HPDE6-E6E7 (cell line): Measurements from ENCODE around the gene GTF2H4.

Experiments used
- DNase-seq: peaks from one replicate; pipeline ENCODE4 v3.0.0; 2011; ENCODE audit warnings: missing footprints; ENCODE audit errors: extremely low spot score

The GTF2H4 gene

DNA sequence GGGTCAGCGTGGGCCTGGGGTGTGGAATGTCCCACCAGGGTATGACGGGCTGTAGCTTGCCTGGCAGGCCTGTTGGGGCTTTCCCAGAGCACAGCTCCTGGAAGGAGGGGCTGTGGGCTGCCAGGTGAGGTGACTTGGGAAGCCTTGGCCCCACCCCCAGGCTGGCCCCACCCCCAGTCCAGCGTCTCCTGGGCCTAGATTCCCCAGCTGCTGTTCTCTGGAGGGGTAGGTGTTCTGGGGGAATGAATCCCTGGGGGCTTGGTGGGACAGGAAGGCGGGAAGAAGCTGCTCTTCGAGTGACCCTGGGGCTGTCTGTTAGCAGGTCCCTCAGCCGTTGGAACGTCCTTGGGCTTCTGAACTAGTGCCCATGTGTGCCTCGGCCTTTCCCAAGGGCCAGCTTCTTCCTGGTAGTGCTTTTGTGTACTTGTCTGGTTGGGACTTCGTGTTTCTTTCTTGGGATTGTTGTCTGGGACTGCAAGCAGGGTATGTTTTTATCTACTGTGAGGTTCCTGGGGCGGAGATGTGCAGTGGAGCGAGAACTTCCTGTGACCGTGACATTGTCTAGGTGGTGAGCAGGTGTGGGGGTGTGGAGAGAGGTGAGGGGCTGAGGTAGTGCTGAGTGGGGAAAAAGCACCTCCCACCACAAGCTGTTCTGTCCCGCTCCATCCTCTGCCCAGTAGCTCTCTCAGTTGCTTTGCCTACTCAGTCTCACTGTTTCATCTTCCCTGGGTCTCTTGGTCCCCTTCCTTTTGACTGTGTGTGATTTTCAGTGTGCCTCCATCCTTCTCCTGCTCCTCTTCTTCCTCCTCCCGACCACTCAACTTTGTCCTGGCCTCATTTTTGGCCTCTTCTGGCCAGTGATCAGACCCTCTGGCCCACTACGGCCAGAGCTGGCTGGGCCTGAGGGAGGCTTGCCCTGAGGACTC lies 25.0 kb upstream of the GTF2H4 start:
- DNase-seq = peak; percentile 85

DNA sequence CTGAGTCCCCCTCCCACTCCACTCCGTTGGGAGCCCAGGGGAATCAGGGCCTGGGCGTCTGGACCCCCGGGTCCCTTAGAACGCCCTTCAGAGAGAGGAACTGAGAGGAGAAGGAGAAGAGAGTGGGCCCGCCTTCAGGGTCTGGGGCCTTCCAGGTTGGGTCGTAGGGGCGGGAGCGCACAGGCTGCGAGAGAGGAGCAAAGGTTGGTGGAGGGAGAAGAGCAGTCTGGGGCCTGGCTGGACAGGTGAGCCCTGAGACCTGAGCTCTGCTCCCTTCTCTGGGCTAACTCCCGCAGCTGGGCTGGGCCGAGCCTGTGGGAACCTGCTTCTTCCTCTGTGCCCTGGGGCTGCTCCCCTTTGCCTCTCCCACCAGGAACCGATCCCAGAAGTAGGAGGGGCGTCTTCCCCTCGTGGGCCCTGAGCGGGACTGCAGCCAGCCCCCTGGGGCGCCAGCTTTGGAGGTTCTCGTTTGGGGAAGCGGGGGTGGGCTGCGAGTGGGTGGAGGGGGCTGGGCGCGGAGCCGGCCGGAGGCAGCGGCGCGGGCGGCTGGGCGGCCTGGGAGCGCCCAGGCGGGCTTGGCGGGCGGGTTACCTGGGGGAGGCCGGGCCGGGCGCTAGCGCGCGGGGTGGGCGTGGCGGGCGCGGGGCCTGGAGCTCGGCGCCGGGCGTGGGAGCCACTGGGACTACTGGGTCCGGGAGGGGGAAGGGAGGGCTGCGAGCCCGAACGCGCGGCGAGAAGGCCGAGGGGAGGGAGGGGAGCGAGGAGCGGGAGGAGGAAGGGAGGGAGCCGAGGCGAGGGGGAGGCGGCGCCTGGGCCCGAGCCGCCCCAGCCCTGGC lies 24.1 kb upstream of the GTF2H4 start, which contains the start of gene DDR1:
DDR1 (plus strand) TSS at position 835 of the 836 bp plus-strand sequence. CDS start 4,211 bp downstream, outside the sequence.
- DNase-seq = peak; percentile 77

DNA sequence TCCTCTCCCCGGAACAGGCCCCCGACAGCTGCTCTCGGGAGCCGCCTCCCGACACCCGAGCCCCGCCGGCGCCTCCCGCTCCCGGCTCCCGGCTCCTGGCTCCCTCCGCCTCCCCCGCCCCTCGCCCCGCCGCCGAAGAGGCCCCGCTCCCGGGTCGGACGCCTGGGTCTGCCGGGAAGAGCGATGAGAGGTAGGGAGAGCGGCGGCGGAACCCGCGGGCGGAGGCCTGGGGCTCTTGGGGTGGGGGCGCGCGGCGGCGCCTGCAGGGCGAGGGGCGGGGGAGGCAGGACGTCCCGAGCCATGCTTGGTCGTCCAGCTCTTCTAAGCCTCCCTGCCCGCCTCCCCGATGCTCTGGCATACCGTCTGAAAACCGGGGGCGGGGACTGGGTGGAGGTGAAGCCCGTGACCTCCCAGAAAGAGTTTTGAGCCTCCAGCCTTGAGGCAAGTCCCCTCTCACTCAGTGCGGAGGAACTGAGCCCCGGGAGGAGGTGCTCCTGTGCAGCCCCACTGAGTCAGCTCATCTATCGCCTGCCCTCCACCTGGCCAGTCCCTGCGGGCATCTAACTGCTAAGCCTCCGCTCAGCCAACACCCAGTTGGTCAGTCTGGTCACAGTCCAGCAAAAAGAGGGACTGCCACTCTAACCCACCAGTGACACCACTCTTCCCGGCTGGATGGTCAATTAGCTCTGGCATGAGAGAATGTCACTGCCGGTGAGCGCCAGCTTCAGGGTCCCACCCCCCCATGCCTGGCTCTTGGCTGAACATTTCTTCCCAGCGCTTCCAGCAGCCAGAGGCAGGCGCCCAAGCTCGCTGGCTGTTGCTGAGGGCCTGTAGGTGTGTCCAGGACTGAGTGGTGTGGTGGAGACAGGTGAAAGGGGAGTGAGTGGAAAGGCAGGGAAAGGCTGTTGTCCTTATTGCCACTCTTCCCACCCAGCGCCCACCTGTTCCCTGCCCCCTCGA lies 23.2 kb upstream of the GTF2H4 start:
- DNase-seq = no peak

DNA sequence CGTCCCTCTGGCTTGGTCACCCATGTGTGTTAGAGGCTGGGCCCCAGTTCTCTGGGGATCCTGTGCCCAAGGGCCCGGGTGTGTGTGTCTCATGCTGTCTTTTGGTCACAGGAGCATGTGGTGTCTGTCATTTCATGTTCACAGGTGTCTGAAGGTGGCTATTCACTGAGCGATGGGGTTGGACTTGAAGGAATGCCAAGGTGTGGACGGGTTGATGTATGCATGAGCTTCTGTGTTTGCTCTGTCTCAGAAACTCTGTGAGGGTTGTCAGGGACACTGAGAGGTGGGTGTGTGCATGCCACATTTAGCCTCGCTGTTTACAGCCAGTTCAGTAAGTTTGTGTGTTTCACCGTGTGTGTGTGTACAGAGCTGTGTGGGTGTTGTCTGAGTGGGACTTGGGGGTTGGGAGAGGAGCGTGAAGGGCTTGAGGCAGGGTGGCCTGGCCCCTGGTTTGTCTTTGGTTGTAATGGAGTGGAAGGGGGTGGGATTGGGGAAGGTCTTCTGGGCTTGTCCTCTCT lies 22.5 kb upstream of the GTF2H4 start:
- DNase-seq = no peak

DNA sequence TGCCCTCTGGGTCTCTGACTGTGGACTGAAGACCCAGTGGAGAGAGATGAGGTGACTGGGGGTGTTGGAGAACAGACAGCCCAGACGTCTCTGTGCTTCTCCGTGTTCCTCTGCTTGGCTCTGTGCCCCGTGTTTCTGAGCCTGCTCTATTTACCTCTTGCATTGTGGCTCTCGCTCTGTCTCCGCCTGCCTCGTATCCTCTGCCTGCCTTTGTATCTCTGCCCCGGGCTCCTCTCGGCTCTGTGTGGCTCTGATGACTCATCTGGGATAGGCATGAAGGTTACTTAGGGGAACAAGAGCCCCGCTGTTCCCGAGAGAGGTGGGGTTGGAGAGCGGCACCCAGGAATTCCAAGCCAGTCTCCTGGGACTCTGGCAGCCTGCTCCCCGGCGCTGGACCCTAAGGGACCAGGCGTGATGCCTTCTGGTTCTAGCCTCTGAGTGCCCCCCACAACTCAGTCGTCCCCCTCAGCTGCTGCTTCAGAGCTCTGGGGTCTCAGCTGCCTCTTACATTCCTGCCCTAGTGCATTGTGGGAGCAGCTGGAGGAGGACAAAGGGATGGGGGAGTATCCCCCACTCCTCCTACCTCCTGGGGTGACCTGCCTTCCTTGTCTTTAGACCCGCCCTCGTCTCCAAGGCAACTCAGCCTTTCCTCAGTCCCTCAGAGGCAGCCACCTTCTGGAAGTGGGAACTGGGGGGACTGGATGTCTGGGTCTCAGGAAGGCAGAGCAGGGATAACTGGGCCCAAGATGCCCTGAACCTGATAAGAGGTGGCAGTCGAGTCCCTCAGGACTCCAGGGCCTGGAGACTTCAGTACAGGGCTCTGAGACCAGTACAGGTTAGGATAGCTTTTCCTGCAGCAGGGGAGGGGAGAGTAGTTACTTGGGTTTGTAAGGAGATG lies 21.8 kb upstream of the GTF2H4 start:
- DNase-seq = peak; percentile 89

DNA sequence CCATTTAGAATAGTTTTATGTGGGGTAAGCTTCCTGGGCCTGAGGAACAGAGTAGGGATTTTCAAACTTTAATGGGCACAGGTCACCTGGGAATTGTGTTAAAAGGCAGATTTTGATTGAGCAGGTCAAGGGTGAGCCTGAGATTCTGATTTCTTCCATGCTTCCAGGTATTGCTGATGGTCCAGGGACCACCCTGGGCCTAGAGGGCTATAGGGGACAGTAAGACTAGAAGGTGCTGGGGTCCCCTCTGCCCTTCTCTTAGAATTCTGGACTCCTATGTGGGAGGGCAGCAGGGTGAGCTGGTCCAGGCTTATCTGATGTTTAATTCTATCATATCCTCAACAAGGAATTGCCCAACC lies 21.1 kb upstream of the GTF2H4 start:
- no peak for DNase-seq

DNA sequence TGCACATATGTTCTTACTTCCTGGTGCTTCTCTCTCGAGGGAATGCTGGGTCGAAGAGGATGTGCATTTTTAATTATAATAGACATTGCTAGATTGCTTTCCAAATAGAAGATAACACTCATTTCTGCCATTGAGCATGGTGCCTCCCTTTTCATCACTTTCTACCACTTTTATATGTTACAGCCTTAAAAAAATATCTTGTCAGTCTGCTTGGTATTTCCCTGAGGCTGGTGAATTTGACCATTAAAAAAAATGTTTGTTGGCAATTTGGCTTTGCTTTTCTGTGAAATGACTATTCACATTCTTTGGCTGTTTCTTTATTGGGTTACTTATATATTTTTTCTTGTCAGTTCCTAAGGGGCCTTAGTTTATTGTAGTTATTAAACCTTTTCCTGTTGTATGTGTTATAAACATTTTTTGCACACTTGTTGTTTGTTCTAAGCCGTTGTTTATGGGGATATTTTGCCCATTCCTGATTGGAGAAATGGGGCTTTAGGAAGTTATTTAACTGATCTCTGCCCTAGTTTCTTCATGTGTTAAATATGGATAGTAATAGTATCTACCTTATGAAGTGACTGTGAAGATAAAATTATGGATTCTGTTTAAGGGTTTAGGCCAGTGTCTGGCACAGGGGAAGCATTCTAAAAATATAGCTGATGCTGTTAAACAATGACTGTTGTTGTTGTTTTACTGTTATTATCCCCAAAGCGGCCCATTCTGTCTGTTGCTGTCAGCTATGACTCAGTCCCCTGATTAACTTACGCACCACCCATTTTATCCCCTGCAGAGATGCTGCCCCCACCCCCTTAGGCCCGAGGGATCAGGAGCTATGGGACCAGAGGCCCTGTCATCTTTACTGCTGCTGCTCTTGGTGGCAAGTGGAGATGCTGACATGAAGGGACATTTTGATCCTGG lies 19.8 kb upstream of the GTF2H4 start:
- DNase-seq = no peak

DNA sequence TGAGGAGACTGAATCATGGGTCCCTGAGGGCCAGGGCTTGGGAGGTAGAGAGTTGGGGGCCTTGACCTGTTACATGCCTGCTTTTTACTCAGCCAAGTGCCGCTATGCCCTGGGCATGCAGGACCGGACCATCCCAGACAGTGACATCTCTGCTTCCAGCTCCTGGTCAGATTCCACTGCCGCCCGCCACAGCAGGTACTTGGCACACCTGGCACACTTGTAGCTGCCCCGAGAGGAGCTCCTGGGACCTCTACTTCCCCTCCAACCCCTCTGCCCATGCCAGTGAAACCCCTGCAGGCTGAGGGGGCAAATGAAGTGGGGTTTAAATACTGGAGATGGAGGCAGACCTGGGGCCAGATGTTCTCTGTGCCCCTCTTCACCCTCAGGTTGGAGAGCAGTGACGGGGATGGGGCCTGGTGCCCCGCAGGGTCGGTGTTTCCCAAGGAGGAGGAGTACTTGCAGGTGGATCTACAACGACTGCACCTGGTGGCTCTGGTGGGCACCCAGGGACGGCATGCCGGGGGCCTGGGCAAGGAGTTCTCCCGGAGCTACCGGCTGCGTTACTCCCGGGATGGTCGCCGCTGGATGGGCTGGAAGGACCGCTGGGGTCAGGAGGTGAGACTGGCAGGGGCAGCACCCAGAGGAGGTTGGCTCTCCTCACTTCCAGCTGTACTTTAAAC lies 19.1 kb upstream of the GTF2H4 start:
- DNase-seq = no peak

DNA sequence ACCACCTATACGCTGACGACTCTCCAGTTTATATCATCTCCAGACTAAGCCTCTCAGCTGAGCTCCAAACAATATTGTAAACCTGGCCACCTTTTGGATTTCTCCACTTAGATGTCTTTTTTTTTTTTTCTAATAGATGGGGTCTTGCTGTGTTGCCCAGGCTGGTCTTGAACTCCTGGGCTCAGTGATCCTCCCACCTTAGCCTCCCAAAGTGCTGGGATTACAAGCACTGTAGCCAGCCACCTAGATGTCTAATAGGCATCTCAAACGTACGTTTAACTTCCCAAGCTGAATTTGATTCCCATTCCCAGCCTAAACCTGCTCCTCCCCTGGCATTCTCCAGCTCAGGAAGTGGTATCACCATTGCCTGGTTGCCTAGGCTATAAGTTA lies 18.5 kb upstream of the GTF2H4 start:
- no peak for DNase-seq

DNA sequence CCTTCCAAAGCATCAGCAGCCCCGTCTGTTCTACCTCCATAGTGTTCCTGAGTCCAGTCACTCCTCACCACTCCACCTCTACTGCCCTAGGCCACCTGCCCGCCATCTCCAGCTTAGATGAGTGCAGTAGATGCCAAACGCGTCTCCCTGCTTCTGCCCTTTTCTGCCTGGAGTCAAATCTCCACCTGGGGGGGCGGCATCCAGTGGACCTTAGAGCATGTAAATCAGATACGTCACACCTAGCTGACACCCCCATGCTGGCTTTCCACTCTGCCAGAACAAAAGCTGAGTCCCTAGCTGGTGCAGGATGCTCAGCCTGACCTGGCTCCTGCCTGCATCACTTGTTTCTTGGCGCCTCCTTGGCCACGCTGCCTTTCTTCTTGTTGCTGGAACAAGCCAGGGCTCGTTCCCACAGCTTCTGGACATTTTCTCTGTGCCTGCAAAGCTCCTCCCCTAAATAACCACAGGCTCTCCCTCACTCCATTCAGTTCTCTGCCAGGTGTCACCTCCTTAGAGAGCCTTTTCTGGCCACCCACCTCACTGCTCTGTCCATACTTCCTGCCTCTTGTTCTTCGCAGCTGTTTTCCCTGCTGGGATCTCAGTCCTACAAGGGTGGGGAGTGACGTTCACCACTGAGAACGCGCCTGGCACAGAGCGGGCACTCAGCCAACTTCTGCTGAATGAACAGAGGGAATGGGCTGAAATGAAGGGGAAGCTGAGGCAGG lies 17.9 kb upstream of the GTF2H4 start:
- no peak for DNase-seq

DNA sequence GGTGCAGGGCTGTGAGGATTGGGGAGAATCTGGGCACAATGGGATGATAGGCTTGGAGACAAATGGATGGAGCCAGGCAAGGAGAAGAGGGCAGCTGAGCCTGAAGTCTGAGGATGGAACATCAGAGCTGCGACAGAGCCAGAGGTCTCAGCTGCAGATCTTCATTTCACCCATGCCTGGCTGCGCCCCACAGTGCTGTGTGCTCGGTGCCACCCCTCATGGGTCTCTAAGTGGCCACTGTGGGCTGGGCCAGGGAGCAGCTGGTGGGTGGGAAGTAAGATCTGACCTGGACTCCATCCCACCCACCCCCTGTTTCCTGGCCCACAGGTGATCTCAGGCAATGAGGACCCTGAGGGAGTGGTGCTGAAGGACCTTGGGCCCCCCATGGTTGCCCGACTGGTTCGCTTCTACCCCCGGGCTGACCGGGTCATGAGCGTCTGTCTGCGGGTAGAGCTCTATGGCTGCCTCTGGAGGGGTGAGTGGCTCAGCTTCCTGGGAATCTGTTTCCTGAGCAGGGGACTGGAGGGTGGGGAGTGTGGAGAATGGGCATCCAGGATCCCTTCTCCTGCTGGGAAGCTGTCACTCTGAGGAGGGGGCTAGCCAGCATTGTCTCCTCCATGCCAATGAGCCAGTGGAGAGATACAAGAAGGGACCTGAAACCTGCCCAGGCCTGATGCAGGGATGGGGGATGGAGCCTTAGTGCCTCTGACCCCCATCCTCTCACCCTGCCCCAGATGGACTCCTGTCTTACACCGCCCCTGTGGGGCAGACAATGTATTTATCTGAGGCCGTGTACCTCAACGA lies 17.2 kb upstream of the GTF2H4 start:
- DNase-seq = no peak

DNA sequence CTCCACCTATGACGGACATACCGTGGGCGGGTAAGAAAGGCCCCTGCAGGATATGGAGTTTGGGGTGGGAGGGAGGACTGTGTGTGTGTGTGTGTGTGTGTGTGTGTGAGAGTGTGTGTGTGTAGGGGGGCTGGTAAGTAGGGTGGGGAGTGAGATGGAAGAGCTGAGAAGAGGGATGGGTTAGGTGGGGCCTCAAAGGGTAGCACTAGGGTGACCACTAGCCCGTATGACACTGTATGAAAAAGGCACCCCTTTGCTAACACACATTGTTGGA lies 16.6 kb upstream of the GTF2H4 start:
- DNase-seq = no peak

DNA sequence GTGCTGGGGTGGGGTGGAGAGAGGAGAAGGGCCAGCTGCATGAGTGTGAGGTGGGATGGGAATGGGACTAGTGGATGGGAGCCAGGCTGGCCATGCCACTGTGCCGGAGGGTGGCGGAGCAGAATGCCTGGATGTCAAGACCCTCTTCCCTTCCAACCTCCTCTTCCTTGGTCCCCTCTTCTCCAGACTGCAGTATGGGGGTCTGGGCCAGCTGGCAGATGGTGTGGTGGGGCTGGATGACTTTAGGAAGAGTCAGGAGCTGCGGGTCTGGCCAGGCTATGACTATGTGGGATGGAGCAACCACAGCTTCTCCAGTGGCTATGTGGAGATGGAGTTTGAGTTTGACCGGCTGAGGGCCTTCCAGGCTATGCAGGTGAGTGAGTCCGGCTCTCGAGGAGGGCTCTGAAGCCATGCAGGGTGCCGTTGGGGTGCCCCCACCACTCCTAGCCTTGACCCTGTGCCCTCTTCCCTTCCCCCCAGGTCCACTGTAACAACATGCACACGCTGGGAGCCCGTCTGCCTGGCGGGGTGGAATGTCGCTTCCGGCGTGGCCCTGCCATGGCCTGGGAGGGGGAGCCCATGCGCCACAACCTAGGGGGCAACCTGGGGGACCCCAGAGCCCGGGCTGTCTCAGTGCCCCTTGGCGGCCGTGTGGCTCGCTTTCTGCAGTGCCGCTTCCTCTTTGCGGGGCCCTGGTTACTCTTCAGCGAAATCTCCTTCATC lies 16.0 kb upstream of the GTF2H4 start:
- no peak for DNase-seq

DNA sequence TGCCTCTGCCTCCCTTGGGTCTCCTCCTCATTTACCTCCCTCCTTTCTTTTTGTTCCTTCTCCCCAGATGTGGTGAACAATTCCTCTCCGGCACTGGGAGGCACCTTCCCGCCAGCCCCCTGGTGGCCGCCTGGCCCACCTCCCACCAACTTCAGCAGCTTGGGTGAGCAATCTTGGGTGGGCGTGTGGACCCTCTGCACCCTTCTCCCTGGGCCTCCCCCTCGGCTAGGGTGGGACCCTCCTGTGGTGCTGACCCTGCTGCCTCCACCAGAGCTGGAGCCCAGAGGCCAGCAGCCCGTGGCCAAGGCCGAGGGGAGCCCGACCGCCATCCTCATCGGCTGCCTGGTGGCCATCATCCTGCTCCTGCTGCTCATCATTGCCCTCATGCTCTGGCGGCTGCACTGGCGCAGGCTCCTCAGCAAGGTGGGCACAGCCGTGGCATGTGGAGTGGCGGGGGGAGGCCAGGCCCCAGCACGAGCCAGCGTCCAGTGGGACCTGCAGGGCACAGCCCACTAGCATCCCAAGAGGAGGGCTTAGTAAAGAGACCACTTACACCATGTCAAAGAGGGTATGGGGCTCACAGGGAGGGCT lies 14.9 kb upstream of the GTF2H4 start:
- DNase-seq = no peak

DNA sequence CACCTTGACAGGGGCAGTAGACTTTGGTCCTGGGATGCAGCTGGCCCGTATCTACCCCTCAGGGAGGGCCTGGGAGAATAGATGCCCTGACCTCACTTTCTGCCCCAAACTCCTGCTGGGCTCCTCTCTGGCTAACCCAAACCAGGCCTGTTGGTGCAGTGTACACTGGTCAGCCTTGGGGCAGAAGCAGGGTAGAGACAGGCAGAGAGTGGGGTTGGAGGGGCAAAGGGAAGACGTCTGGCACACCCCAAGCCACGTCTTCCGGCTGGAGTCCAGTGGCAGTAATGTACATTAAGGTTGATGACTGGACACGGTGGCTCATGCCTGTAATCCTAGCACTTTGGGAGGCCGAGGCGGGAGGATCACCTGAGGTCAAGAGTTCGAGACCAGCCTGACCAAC lies 14.3 kb upstream of the GTF2H4 start:
- DNase-seq = no peak

DNA sequence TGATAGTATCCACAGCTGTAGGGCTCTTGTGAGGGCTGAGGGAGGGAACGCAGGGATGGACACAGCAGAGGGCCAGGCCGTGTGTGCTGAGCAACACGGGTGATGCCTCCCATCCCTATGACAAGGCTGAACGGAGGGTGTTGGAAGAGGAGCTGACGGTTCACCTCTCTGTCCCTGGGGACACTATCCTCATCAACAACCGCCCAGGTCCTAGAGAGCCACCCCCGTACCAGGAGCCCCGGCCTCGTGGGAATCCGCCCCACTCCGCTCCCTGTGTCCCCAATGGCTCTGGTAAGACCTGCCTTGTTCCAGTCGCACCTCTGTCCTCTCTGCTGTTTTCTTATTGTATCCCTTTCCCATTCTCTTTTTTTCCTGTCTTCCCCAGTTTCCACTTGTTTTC lies 13.6 kb upstream of the GTF2H4 start:
- DNase-seq = no peak
